ENCODE results near the gene PCCA. TPM values are rescaled to one million over a fixed set of nuclear protein-coding genes. Genes with fewer than 3 reads are reported as not detected.
"Not testable (repeated sequence)": the region's sequence is repeated elsewhere in the genome, so short reads cannot be mapped to it uniquely, and the experiment has no call there.

Gene PCCA
- total and polyA plus RNA-seq, 5 donors, result 35.6 to 56.2 (median 54.6) TPM

- no peak overlapping the region for H3K27ac ChIP-seq (ENCODE audit: low read length)
- H3K9me3 ChIP-seq (ENCODE audit: control insufficient read depth, low read length), result no peaks in the 10 kb centered on the region
- no peak for DNase-seq
- ATAC-seq, result no peak
- no peaks in the 10 kb centered on the region for H3K4me1 ChIP-seq (ENCODE audit: control insufficient read depth, insufficient read depth, low read length)
- H3K4me3 ChIP-seq (ENCODE audit: low read length), result no peak overlapping the region
- no peaks in the 10 kb centered on the region for H3K27me3 ChIP-seq (ENCODE audit: control insufficient read depth, insufficient read depth)
- 82% methylated on average over 19 of the region's 19 CpGs for whole genome bisulfite sequencing
- intact Hi-C loops (cut with DNase I), result no loop called here
These were observed 433.1 kb downstream of the PCCA start for GRCh38 chr13:100521851-100522617.

GRCh38 chr13:100522618-100523309 lies 433.9 kb downstream of the PCCA start:
- Histone ChIP-seq H3K4me1 (ENCODE audit: control insufficient read depth, insufficient read depth, low read length) (no peaks in the 10 kb centered on the region), H3K27ac (ENCODE audit: low read length) (no peak overlapping the region), H3K9me3 (ENCODE audit: control insufficient read depth, low read length) (no peaks in the 10 kb centered on the region), H3K27me3 (ENCODE audit: control insufficient read depth, insufficient read depth) (no peaks in the 10 kb centered on the region), H3K4me3 (ENCODE audit: low read length) (no peak overlapping the region)
- DNase-seq (no peak), ATAC-seq (no peak)
- WGBS, result 94% methylated on average over 9 of the region's 9 CpGs
- intact Hi-C loops (cut with DNase I), result no loop called here

- WGBS, result 87% methylated on average over 14 of the region's 14 CpGs
- H3K27me3 ChIP-seq (ENCODE audit: control insufficient read depth, insufficient read depth), result no peaks in the 10 kb centered on the region
- no peak overlapping the region for H3K27ac ChIP-seq (ENCODE audit: low read length)
- no peak for DNase-seq
- H3K4me1 ChIP-seq (ENCODE audit: control insufficient read depth, insufficient read depth, low read length), result no peaks in the 10 kb centered on the region
- H3K9me3 ChIP-seq (ENCODE audit: control insufficient read depth, low read length), result no peaks in the 10 kb centered on the region
- no peak for ATAC-seq
- intact Hi-C loops (cut with DNase I), result no loop called here
- no peak overlapping the region for H3K4me3 ChIP-seq (ENCODE audit: low read length)
These were observed 434.5 kb downstream of the PCCA start for GRCh38 chr13:100523411-100523810.

GRCh38 chr13:100523981-100524386 lies 435.1 kb downstream of the PCCA start:
- intact Hi-C loops (cut with DNase I), result no loop called here
- ATAC-seq (no peak), DNase-seq (peak in 1 of 3 donors; percentile 40)
- 91% methylated on average over 8 of the region's 8 CpGs for WGBS
- Histone ChIP-seq H3K9me3 (ENCODE audit: control insufficient read depth, low read length) (no peaks in the 10 kb centered on the region), H3K4me1 (ENCODE audit: control insufficient read depth, insufficient read depth, low read length) (no peaks in the 10 kb centered on the region), H3K27me3 (ENCODE audit: control insufficient read depth, insufficient read depth) (no peaks in the 10 kb centered on the region), H3K27ac (ENCODE audit: low read length) (no peak overlapping the region), H3K4me3 (ENCODE audit: low read length) (no peak overlapping the region)

GRCh38 chr13:100524688-100525087 lies 435.8 kb downstream of the PCCA start:
- H3K4me3 ChIP-seq (ENCODE audit: low read length); H3K27ac ChIP-seq (ENCODE audit: low read length); H3K9me3 ChIP-seq (ENCODE audit: control insufficient read depth, low read length); H3K27me3 ChIP-seq (ENCODE audit: control insufficient read depth, insufficient read depth); DNase-seq; ATAC-seq; H3K4me1 ChIP-seq (ENCODE audit: control insufficient read depth, insufficient read depth, low read length); intact Hi-C loops (cut with DNase I): not testable (repeated sequence)
- 95% methylated on average over 5 of the region's 5 CpGs for WGBS

GRCh38 chr13:100525453-100526317 lies 436.8 kb downstream of the PCCA start:
- intact Hi-C loops (cut with DNase I), result no loop called here
- ATAC-seq (no peak), DNase-seq (no peak)

GRCh38 chr13:100526318-100527000 lies 437.6 kb downstream of the PCCA start:
- 93% methylated on average over 27 of the region's 27 CpGs for WGBS
- intact Hi-C loops (cut with DNase I), result no loop called here
- H3K4me1 ChIP-seq (ENCODE audit: control insufficient read depth, insufficient read depth, low read length), result no peaks in the 10 kb centered on the region
- H3K27ac ChIP-seq (ENCODE audit: low read length), result no peak overlapping the region
- ATAC-seq, result no peak
- no peak for DNase-seq
- H3K4me3 ChIP-seq (ENCODE audit: low read length), result no peak overlapping the region
- H3K9me3 ChIP-seq (ENCODE audit: control insufficient read depth, low read length), result no peaks in the 10 kb centered on the region
- no peaks in the 10 kb centered on the region for H3K27me3 ChIP-seq (ENCODE audit: control insufficient read depth, insufficient read depth)

More at GRCh38 chr13:100525453-100526317, 436.8 kb downstream of the PCCA start:
- Histone ChIP-seq H3K4me3 (ENCODE audit: low read length) (no peak overlapping the region), H3K4me1 (ENCODE audit: control insufficient read depth, insufficient read depth, low read length) (no peaks in the 10 kb centered on the region), H3K27me3 (ENCODE audit: control insufficient read depth, insufficient read depth) (no peaks in the 10 kb centered on the region), H3K9me3 (ENCODE audit: control insufficient read depth, low read length) (no peaks in the 10 kb centered on the region), H3K27ac (ENCODE audit: low read length) (no peak overlapping the region)
- WGBS, result 91% methylated on average over 17 of the region's 17 CpGs

- Histone ChIP-seq H3K4me3 (ENCODE audit: low read length) (no peak overlapping the region), H3K27ac (ENCODE audit: low read length) (no peak overlapping the region), H3K27me3 (ENCODE audit: control insufficient read depth, insufficient read depth) (no peaks in the 10 kb centered on the region), H3K4me1 (ENCODE audit: control insufficient read depth, insufficient read depth, low read length) (no peaks in the 10 kb centered on the region), H3K9me3 (ENCODE audit: control insufficient read depth, low read length) (no peaks in the 10 kb centered on the region)
- WGBS, result 90% methylated on average over 9 of the region's 9 CpGs
- intact Hi-C loops (cut with DNase I), result no loop called here
- ATAC-seq, result no peak
- no peak for DNase-seq
These were observed 438.8 kb downstream of the PCCA start for GRCh38 chr13:100527644-100528043.

GRCh38 chr13:100528353-100528752 lies 439.5 kb downstream of the PCCA start:
- Histone ChIP-seq H3K9me3 (ENCODE audit: control insufficient read depth, low read length) (no peaks in the 10 kb centered on the region), H3K4me1 (ENCODE audit: control insufficient read depth, insufficient read depth, low read length) (no peaks in the 10 kb centered on the region), H3K27me3 (ENCODE audit: control insufficient read depth, insufficient read depth) (no peaks in the 10 kb centered on the region), H3K27ac (ENCODE audit: low read length) (no peak overlapping the region), H3K4me3 (ENCODE audit: low read length) (no peak overlapping the region)
- intact Hi-C loops (cut with DNase I), result no loop called here
- ATAC-seq (no peak), DNase-seq (no peak)
- WGBS, result 96% methylated on average over 9 of the region's 9 CpGs

GRCh38 chr13:100528820-100529219 lies 439.9 kb downstream of the PCCA start:
- intact Hi-C loops (cut with DNase I), result no loop called here

More at GRCh38 chr13:100528820-100529219, 439.9 kb downstream of the PCCA start:
- WGBS, result 92% methylated on average over 11 of the region's 11 CpGs
- H3K27me3 ChIP-seq (ENCODE audit: control insufficient read depth, insufficient read depth), result no peaks in the 10 kb centered on the region
- H3K4me3 ChIP-seq (ENCODE audit: low read length), result no peak overlapping the region
- no peak for DNase-seq
- ATAC-seq, result no peak
- no peaks in the 10 kb centered on the region for H3K4me1 ChIP-seq (ENCODE audit: control insufficient read depth, insufficient read depth, low read length)
- no peak overlapping the region for H3K27ac ChIP-seq (ENCODE audit: low read length)
- no peaks in the 10 kb centered on the region for H3K9me3 ChIP-seq (ENCODE audit: control insufficient read depth, low read length)
